ENCODE results near the gene ZNF785.

DNA sequence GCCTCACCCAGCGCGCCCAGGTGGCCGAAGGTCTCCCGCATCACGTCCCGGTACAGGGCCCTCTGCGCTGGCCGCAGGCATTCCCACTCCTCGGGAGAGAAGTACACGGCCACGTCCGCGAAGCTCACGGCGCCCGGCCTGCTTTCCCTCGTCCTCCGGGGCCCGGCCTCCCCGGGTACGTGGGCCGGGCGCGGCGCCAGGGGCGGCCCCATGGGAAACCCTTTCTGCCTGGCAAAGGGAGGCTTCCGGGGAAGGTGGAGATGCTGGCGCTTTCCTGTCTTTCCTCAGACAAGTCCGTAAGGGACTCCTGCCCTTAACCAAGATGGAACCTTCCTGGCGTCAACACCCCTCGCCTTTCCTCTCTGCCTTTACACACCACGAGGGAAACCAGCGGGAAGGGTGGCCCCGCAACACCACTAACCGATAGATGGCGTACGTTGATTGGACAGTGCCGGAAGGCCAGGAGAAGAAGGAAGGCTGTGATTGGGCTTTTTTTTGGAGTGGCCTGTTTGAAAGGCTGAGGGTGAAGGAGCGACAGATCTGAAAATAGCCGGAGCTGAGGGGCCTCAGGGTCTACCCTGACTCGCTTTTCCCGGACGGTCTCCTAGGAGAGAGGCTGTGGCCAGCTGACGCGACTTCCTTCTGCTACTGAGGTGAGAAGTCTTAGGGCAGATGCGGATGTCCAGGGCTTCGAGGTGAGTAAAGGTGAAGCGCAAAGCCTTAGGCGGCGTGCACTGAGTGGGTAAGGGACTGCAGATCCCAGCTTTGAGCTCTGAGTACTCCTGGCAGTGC lies at the start of gene ZNF785:
- TF ChIP-seq CTCF (IDR thresholded peaks at IDR 0.05; ENCODE audit: borderline replicate concordance, extremely low read depth, low read length, poor library complexity, severe bottlenecking): peak; percentile 47
- TF ChIP-seq EZH2 (IDR thresholded peaks at IDR 0.05; ENCODE audit: borderline replicate concordance, low read depth, low read length, severe bottlenecking): no peak
